ENCODE results near the gene PHF10. TPM values are rescaled to one million over a fixed set of nuclear protein-coding genes. Genes with fewer than 3 reads are reported as not detected.
"Not testable (repeated sequence)": the region's sequence is repeated elsewhere in the genome, so short reads cannot be mapped to it uniquely, and the experiment has no call there.

PHF10 gene
- total and polyA plus RNA-seq, 2 donors, result 44.2 to 76.1 TPM

- H3K36me3 ChIP-seq (ENCODE audit: insufficient read depth), result peaks cover 6% of the 10 kb centered on the region
- 79% methylated on average over 3 of the region's 3 CpGs for WGBS
- H3K4me3 ChIP-seq (ENCODE audit: low read depth, low read length), result no peak overlapping the region
- DNase-seq (ENCODE audit: extremely low spot score), result no peak
- no peaks in the 10 kb centered on the region for H3K4me1 ChIP-seq (ENCODE audit: insufficient read depth)
- no peak overlapping the region for H3K27ac ChIP-seq (ENCODE audit: low read depth)
Measured at GRCh38 chr6:169710009-169710408, 14.3 kb downstream of the PHF10 start.

- Histone ChIP-seq H3K36me3 (ENCODE audit: insufficient read depth) (peaks cover 6% of the 10 kb centered on the region), H3K4me1 (ENCODE audit: insufficient read depth) (no peaks in the 10 kb centered on the region), H3K4me3 (ENCODE audit: low read depth, low read length) (no peak overlapping the region), H3K27ac (ENCODE audit: low read depth) (no peak overlapping the region)
- no peak for DNase-seq (ENCODE audit: extremely low spot score)
Measured at GRCh38 chr6:169709293-169709692, 15.0 kb downstream of the PHF10 start.

GRCh38 chr6:169707772-169708171 is 16.5 kb downstream of the PHF10 start:
- H3K4me3 ChIP-seq (ENCODE audit: low read depth, low read length), result no peak overlapping the region
- no peak overlapping the region for H3K27ac ChIP-seq (ENCODE audit: low read depth)
- 85% methylated on average over 2 of the region's 2 CpGs for WGBS
- DNase-seq (ENCODE audit: extremely low spot score), result no peak
- peaks cover 6% of the 10 kb centered on the region for H3K36me3 ChIP-seq (ENCODE audit: insufficient read depth)
- no peaks in the 10 kb centered on the region for H3K4me1 ChIP-seq (ENCODE audit: insufficient read depth)

GRCh38 chr6:169702840-169703246 is 21.5 kb downstream of the PHF10 start:
- Histone ChIP-seq H3K4me1 (ENCODE audit: insufficient read depth) (no peaks in the 10 kb centered on the region), H3K36me3 (ENCODE audit: insufficient read depth) (peaks cover 2% of the 10 kb centered on the region), H3K27ac (ENCODE audit: low read depth) (peak overlapping the region; percentile 94), H3K4me3 (ENCODE audit: low read depth, low read length) (peak overlapping the region; percentile 88)
- WGBS, result 4% methylated on average over 22 of the region's 22 CpGs
- no peak for DNase-seq (ENCODE audit: extremely low spot score)

- H3K4me3 ChIP-seq (ENCODE audit: low read depth, low read length), result peak within 1 kb of the TSS; percentile 88
- H3K36me3 ChIP-seq (ENCODE audit: insufficient read depth), result no peaks in the 10 kb centered on the region
- DNase-seq (ENCODE audit: extremely low spot score), result peak; percentile 89
- WGBS, result under 1% methylated on average over 92 of the region's 92 CpGs
- H3K4me1 ChIP-seq (ENCODE audit: insufficient read depth), result no peaks in the 10 kb centered on the region
- H3K27ac ChIP-seq (ENCODE audit: low read depth), result peak within 1 kb of the TSS; percentile 94
Measured at GRCh38 chr6:169701954-169702839, 22.1 kb downstream of the PHF10 start, which contains the start of the genes C6orf120 and WDR27. TSS of gene C6orf120 (plus strand) at chr6:169702126. CDS start at chr6:169702460, 334 bp downstream. TSS of gene WDR27 (minus strand) at chr6:169702029. CDS start at chr6:169689005, 13,024 bp downstream.

- no peak for DNase-seq (ENCODE audit: extremely low spot score)
- Histone ChIP-seq H3K36me3 (ENCODE audit: insufficient read depth) (no peaks in the 10 kb centered on the region), H3K4me1 (ENCODE audit: insufficient read depth) (no peaks in the 10 kb centered on the region), H3K4me3 (ENCODE audit: low read depth, low read length) (peak overlapping the region; percentile 88), H3K27ac (ENCODE audit: low read depth) (peak overlapping the region; percentile 94)
- WGBS, result under 1% methylated on average over 54 of the region's 54 CpGs
Measured at GRCh38 chr6:169701311-169701953, 22.9 kb downstream of the PHF10 start.

GRCh38 chr6:169700296-169700695 is 24.0 kb downstream of the PHF10 start:
- Histone ChIP-seq H3K4me3 (ENCODE audit: low read depth, low read length) (no peak overlapping the region), H3K4me1 (ENCODE audit: insufficient read depth) (no peaks in the 10 kb centered on the region), H3K36me3 (ENCODE audit: insufficient read depth) (no peaks in the 10 kb centered on the region), H3K27ac (ENCODE audit: low read depth) (no peak overlapping the region)
- 41% methylated on average over 5 of the region's 5 CpGs for WGBS
- DNase-seq (ENCODE audit: extremely low spot score), result no peak

GRCh38 chr6:169697115-169697514 is 27.2 kb downstream of the PHF10 start:
- H3K4me3 ChIP-seq (ENCODE audit: low read depth, low read length); H3K36me3 ChIP-seq (ENCODE audit: insufficient read depth); DNase-seq (ENCODE audit: extremely low spot score); H3K27ac ChIP-seq (ENCODE audit: low read depth); H3K4me1 ChIP-seq (ENCODE audit: insufficient read depth): not testable (repeated sequence)
- 81% methylated on average over 10 of the region's 10 CpGs for WGBS

- no peak for DNase-seq (ENCODE audit: extremely low spot score)
- WGBS, result 71% methylated on average over 5 of the region's 5 CpGs
- Histone ChIP-seq H3K4me3 (ENCODE audit: low read depth, low read length) (no peak overlapping the region), H3K36me3 (ENCODE audit: insufficient read depth) (no peaks in the 10 kb centered on the region), H3K27ac (ENCODE audit: low read depth) (no peak overlapping the region), H3K4me1 (ENCODE audit: insufficient read depth) (no peaks in the 10 kb centered on the region)
Measured at GRCh38 chr6:169695131-169695530, 29.2 kb downstream of the PHF10 start.

GRCh38 chr6:169692516-169692915 is 31.8 kb downstream of the PHF10 start:
- H3K36me3 ChIP-seq (ENCODE audit: insufficient read depth), result no peaks in the 10 kb centered on the region
- H3K4me1 ChIP-seq (ENCODE audit: insufficient read depth), result no peaks in the 10 kb centered on the region
- no peak overlapping the region for H3K27ac ChIP-seq (ENCODE audit: low read depth)
- H3K4me3 ChIP-seq (ENCODE audit: low read depth, low read length), result no peak overlapping the region
- no peak for DNase-seq (ENCODE audit: extremely low spot score)
- WGBS, result 94% methylated on average over 3 of the region's 3 CpGs

- 96% methylated on average over 2 of the region's 2 CpGs for WGBS
- no peaks in the 10 kb centered on the region for H3K4me1 ChIP-seq (ENCODE audit: insufficient read depth)
- no peak for DNase-seq (ENCODE audit: extremely low spot score)
- H3K4me3 ChIP-seq (ENCODE audit: low read depth, low read length), result no peak overlapping the region
- no peaks in the 10 kb centered on the region for H3K36me3 ChIP-seq (ENCODE audit: insufficient read depth)
- H3K27ac ChIP-seq (ENCODE audit: low read depth), result no peak overlapping the region
Measured at GRCh38 chr6:169691260-169691659, 33.0 kb downstream of the PHF10 start.

GRCh38 chr6:169689287-169689686 is 35.0 kb downstream of the PHF10 start:
- H3K4me1 ChIP-seq (ENCODE audit: insufficient read depth), result no peaks in the 10 kb centered on the region
- 94% methylated on average over 6 of the region's 6 CpGs for WGBS
- DNase-seq (ENCODE audit: extremely low spot score), result no peak
- no peak overlapping the region for H3K4me3 ChIP-seq (ENCODE audit: low read depth, low read length)
- H3K27ac ChIP-seq (ENCODE audit: low read depth), result no peak overlapping the region
- no peaks in the 10 kb centered on the region for H3K36me3 ChIP-seq (ENCODE audit: insufficient read depth)

GRCh38 chr6:169685860-169686259 is 38.4 kb downstream of the PHF10 start:
- WGBS, result 98% methylated on average over 2 of the region's 2 CpGs
- no peak for DNase-seq (ENCODE audit: extremely low spot score)
- Histone ChIP-seq H3K36me3 (ENCODE audit: insufficient read depth) (peaks cover 2% of the 10 kb centered on the region), H3K4me1 (ENCODE audit: insufficient read depth) (no peaks in the 10 kb centered on the region), H3K4me3 (ENCODE audit: low read depth, low read length) (no peak overlapping the region), H3K27ac (ENCODE audit: low read depth) (no peak overlapping the region)

GRCh38 chr6:169684056-169684455 is 40.2 kb downstream of the PHF10 start:
- DNase-seq (ENCODE audit: extremely low spot score), result no peak
- no peak overlapping the region for H3K27ac ChIP-seq (ENCODE audit: low read depth)
- H3K4me1 ChIP-seq (ENCODE audit: insufficient read depth), result no peaks in the 10 kb centered on the region
- H3K4me3 ChIP-seq (ENCODE audit: low read depth, low read length), result no peak overlapping the region
- peaks cover 2% of the 10 kb centered on the region for H3K36me3 ChIP-seq (ENCODE audit: insufficient read depth)
- 94% methylated on average over 3 of the region's 3 CpGs for WGBS

Measured in urinary bladder (tissue), 4 donors.